ENCODE measurements around the gene AGMO. TPM values are rescaled to one million over a fixed set of nuclear protein-coding genes. Genes with fewer than 3 reads are reported as not detected.

AGMO gene
- polyA plus RNA-seq, 2 of the 4 experiments (the other 2 are of a cell fraction) = 2.6 to 7.9 TPM

GRCh38 chr7:15168489-15168888 lies 393.3 kb downstream of the AGMO start:
- POLR2A ChIA-PET = no interaction called here
- WGBS (ENCODE audit: missing lambda C conversion rate) = 19% methylated on average over 4 of the region's 4 CpGs
- Histone ChIP-seq H3K4me1 (no peaks in the 10 kb centered on the region), H3K4me3 (no peak overlapping the region), H3K27ac (no peak overlapping the region), H3K4me2 (no peak overlapping the region), H3K9me3 (no peaks in the 10 kb centered on the region)
- TF ChIP-seq FOSL2 (IDR thresholded peaks at IDR 0.05) (no peak), FOSL2 (CRISPR knock-in tag; IDR thresholded peaks at IDR 0.05) (no peak), HOXA7 (CRISPR knock-in tag; IDR thresholded peaks at IDR 0.05) (no peak), CHD4 (IDR thresholded peaks at IDR 0.05; ENCODE audit: borderline replicate concordance) (no peak), HMGXB4 (CRISPR knock-in tag; IDR thresholded peaks at IDR 0.05; ENCODE audit: borderline replicate concordance) (no peak), HOXB5 (CRISPR knock-in tag; IDR thresholded peaks at IDR 0.05) (no peak), SMC3 (IDR thresholded peaks at IDR 0.05) (no peak), PBX3 (IDR thresholded peaks at IDR 0.05) (no peak), HES2 (IDR thresholded peaks at IDR 0.05) (no peak), SREBF2 (IDR thresholded peaks at IDR 0.05) (no peak), RNF2 (IDR thresholded peaks at IDR 0.05; ENCODE audit: borderline replicate concordance, low read depth) (no peak), USF2 (IDR thresholded peaks at IDR 0.05) (no peak), BCL3 (IDR thresholded peaks at IDR 0.05) (no peak), MAFK (IDR thresholded peaks at IDR 0.05; ENCODE audit: partially characterized antibody) (no peak), BHLHE40 (IDR thresholded peaks at IDR 0.05; ENCODE audit: low read depth, low read length) (no peak), CBX8 (IDR thresholded peaks at IDR 0.05) (no peak), ATOH8 (CRISPR knock-in tag; IDR thresholded peaks at IDR 0.05; ENCODE audit: low read depth) (no peak), HDAC2 (IDR thresholded peaks at IDR 0.05) (no peak), ZSCAN20 (CRISPR knock-in tag; IDR thresholded peaks at IDR 0.05) (no peak)
- DNase-seq (ENCODE audit: low read depth in 1 of 2, low spot score in 1 of 2) (no peak), FAIRE-seq (no peak), ATAC-seq (no peak)
- CTCF ChIA-PET = no interaction called here

GRCh38 chr7:15167912-15168311 lies 393.9 kb downstream of the AGMO start:
- Histone ChIP-seq H3K4me2 (no peak overlapping the region), H3K9me3 (no peaks in the 10 kb centered on the region), H3K4me3 (no peak overlapping the region), H3K4me1 (no peaks in the 10 kb centered on the region), H3K27ac (no peak overlapping the region)
- DNase-seq (ENCODE audit: low read depth in 1 of 2, low spot score in 1 of 2) = no peak
- POLR2A ChIA-PET = no interaction called here
- ATAC-seq = no peak
- FAIRE-seq = no peak
- TF ChIP-seq TP53 (CRISPR knock-in tag; IDR thresholded peaks at IDR 0.05) (no peak), EP300 (IDR thresholded peaks at IDR 0.05) (no peak), ESRRA (IDR thresholded peaks at IDR 0.05; ENCODE audit: borderline replicate concordance, low read length) (no peak), CBX8 (IDR thresholded peaks at IDR 0.05) (no peak), POLR2A (IDR thresholded peaks at IDR 0.05; ENCODE audit: low read length) (no peak), NR3C1 (IDR thresholded peaks at IDR 0.05) (no peak), ZSCAN20 (CRISPR knock-in tag; IDR thresholded peaks at IDR 0.05) (no peak), HES2 (IDR thresholded peaks at IDR 0.05) (no peak), CTCF (IDR thresholded peaks at IDR 0.05) (no peak), SMC3 (IDR thresholded peaks at IDR 0.05) (no peak), HMGXB4 (CRISPR knock-in tag; IDR thresholded peaks at IDR 0.05; ENCODE audit: borderline replicate concordance) (no peak), RFX5 (IDR thresholded peaks at IDR 0.05) (no peak), HEYL (CRISPR knock-in tag; IDR thresholded peaks at IDR 0.05) (no peak), RNF2 (IDR thresholded peaks at IDR 0.05; ENCODE audit: borderline replicate concordance, low read depth) (no peak)
- CTCF ChIA-PET = interaction anchor here (1.1 kb wide), 1 partner anchor 18 kb away, joined by 3 read pairs; no protein-coding TSS in a partner anchor
- 27% methylated on average over 3 of the region's 3 CpGs for whole genome bisulfite sequencing (ENCODE audit: missing lambda C conversion rate)
